ENCODE data around the gene SCRN2. TPM values are rescaled to one million over a fixed set of nuclear protein-coding genes. Genes with fewer than 3 reads are reported as not detected.

SCRN2 gene
- total RNA-seq, 1 donor from 2014 or later, result 37.8 TPM

GRCh38 chr17:47867813-47868533 lies 26.9 kb upstream of the SCRN2 start:
- TF ChIP-seq CTCF (conservative IDR thresholded peaks at IDR 0.05), result no peak
- Mint-ChIP-seq H3K4me1 (peaks cover 5% of the 10 kb centered on the region), H3K27ac (ENCODE audit: unreplicated experiment) (no peak overlapping the region), H3K9me3 (no peaks in the 10 kb centered on the region), H3K36me3 (ENCODE audit: low read depth) (no peaks in the 10 kb centered on the region), H3K27me3 (ENCODE audit: low read depth) (peaks cover 85% of the 10 kb centered on the region), H3K4me3 (no peak overlapping the region)
- no peak for DNase-seq (ENCODE audit: low read depth, low spot score)

GRCh38 chr17:47866941-47867340 lies 25.9 kb upstream of the SCRN2 start:
- no peak overlapping the region for H3K27ac Mint-ChIP-seq (ENCODE audit: unreplicated experiment)
- H3K27me3 Mint-ChIP-seq (ENCODE audit: low read depth), result peaks cover 75% of the 10 kb centered on the region
- peaks cover 5% of the 10 kb centered on the region for H3K4me1 Mint-ChIP-seq
- H3K4me3 Mint-ChIP-seq, result no peak overlapping the region
- no peaks in the 10 kb centered on the region for H3K36me3 Mint-ChIP-seq (ENCODE audit: low read depth)
- TF ChIP-seq CTCF (conservative IDR thresholded peaks at IDR 0.05), result no peak
- DNase-seq (ENCODE audit: low read depth, low spot score), result no peak
- no peaks in the 10 kb centered on the region for H3K9me3 Mint-ChIP-seq

GRCh38 chr17:47864791-47865216 lies 23.7 kb upstream of the SCRN2 start:
- Mint-ChIP-seq H3K4me1 (peaks cover under 1% of the 10 kb centered on the region), H3K4me3 (no peak overlapping the region), H3K9me3 (no peaks in the 10 kb centered on the region), H3K36me3 (ENCODE audit: low read depth) (no peaks in the 10 kb centered on the region), H3K27ac (ENCODE audit: unreplicated experiment) (no peak overlapping the region), H3K27me3 (ENCODE audit: low read depth) (peaks cover 63% of the 10 kb centered on the region)
- no peak for TF ChIP-seq CTCF (conservative IDR thresholded peaks at IDR 0.05)
- DNase-seq (ENCODE audit: low read depth, low spot score), result no peak

- H3K27ac Mint-ChIP-seq (ENCODE audit: unreplicated experiment), result no peak overlapping the region
- no peaks in the 10 kb centered on the region for H3K36me3 Mint-ChIP-seq (ENCODE audit: low read depth)
These were observed 21.8 kb upstream of the SCRN2 start for GRCh38 chr17:47862621-47863440.

GRCh38 chr17:47860386-47860785 lies 19.3 kb upstream of the SCRN2 start:
- DNase-seq (ENCODE audit: low read depth, low spot score), result no peak
- Mint-ChIP-seq H3K4me1 (no peaks in the 10 kb centered on the region), H3K9me3 (no peaks in the 10 kb centered on the region), H3K27ac (ENCODE audit: unreplicated experiment) (no peak overlapping the region), H3K4me3 (no peak overlapping the region), H3K36me3 (ENCODE audit: low read depth) (no peaks in the 10 kb centered on the region), H3K27me3 (ENCODE audit: low read depth) (peaks cover 63% of the 10 kb centered on the region)
- TF ChIP-seq CTCF (conservative IDR thresholded peaks at IDR 0.05), result no peak

More at GRCh38 chr17:47862621-47863440, 21.8 kb upstream of the SCRN2 start:
- TF ChIP-seq CTCF (conservative IDR thresholded peaks at IDR 0.05), result no peak
- H3K9me3 Mint-ChIP-seq, result no peaks in the 10 kb centered on the region
- peaks cover 61% of the 10 kb centered on the region for H3K27me3 Mint-ChIP-seq (ENCODE audit: low read depth)
- no peak for DNase-seq (ENCODE audit: low read depth, low spot score)
- H3K4me1 Mint-ChIP-seq, result no peaks in the 10 kb centered on the region
- no peak overlapping the region for H3K4me3 Mint-ChIP-seq
